GM03348 (cell line): Measurements from ENCODE around the gene SLC6A12.
"Not testable (repeated sequence)": the region's sequence is repeated elsewhere in the genome, so short reads cannot be mapped to it uniquely, and the experiment has no call there.

Experiments used
- DNase-seq: peaks from one replicate; pipeline ENCODE4 v3.0.0; 2012; ENCODE audit warnings: low spot score

The SLC6A12 gene

DNA sequence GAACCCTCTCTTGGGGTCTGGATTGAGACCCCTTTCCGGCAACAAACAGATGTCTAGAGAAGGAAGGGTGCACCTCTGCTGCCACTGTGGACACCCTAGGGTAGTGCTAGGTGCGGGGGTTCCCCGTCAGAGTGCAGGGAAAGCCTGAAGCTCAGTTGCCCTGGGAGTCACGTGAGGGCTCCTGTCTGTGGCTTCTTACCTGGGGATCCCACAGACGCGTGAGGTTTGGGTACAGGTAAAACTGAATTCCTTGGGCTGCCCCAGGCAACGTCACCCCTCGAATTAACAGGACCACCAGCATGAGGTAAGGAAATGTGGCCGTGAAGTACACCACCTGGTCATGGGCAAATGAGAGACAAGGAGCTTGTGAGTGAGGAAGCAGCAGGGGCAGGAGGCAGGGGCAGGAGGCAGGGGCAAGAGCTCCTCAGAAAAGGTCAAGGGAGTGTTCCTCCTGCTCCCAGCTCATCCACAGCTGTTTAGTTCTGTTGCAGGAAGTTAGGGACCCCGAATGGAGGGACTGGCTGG is 21.0 kb upstream of the SLC6A12 start:
- no peak for DNase-seq

GRCh38 chr12:234019-234418 is 20.1 kb upstream of the SLC6A12 start:
- DNase-seq, result no peak

DNA sequence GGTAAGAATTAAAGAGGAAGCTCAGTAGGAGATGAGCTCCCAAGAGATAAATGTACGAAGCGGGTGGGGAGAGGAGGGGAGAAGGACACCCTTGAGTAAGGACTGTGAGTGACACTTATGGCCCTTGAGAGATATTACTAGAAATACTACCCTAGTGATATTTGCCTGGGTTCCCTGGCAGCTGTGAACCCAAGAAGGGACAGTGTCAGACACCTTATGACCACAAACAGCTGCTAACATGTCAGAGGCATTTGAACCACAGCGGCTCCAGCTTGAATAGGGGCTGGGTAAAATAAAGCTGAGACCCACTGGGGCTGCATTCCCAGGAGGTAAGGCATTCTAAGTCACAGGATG is 19.6 kb upstream of the SLC6A12 start:
- no peak for DNase-seq

DNA sequence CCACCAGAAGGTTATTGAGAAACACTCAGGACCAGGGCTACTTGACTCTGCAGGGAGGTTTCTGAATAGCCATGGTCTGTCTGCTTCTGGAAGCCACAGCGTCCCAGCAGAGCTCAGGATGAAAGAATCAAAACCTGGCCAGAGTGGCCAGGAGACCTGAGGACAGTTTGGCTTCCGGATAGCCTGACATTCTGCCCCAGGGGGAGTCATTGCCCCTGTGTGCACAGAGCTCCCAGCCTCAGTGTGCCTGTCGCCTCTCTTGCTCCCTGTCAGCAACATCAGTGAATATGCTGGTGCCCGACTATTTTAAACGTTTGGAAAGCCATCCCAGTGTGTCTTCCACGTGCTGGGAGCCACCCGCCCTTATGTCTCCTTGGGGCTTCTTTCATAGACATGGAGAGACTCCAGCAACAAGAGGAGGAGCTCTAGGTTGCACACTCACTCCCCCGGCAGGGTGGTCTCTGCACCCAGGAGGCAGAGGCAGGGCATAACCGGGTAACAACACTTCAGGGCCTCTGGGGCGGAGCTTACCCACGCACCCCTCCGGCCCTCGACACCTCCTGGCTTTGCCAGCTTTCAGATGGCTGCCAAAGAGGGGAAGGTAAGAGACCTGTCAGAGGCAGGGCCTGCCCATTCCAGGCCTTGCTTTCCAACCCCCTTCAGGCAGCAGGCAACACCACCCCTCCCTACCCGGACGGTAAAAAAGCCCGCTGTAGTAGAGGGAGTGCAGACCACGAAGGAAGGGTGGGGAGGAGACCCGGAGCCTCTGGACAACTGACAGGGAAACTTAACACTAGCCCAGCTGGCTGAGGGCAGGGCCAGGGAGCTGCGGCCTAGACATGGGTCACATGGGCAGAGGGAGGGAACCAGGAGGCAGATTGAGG is 19.0 kb upstream of the SLC6A12 start:
- no peak for DNase-seq

DNA sequence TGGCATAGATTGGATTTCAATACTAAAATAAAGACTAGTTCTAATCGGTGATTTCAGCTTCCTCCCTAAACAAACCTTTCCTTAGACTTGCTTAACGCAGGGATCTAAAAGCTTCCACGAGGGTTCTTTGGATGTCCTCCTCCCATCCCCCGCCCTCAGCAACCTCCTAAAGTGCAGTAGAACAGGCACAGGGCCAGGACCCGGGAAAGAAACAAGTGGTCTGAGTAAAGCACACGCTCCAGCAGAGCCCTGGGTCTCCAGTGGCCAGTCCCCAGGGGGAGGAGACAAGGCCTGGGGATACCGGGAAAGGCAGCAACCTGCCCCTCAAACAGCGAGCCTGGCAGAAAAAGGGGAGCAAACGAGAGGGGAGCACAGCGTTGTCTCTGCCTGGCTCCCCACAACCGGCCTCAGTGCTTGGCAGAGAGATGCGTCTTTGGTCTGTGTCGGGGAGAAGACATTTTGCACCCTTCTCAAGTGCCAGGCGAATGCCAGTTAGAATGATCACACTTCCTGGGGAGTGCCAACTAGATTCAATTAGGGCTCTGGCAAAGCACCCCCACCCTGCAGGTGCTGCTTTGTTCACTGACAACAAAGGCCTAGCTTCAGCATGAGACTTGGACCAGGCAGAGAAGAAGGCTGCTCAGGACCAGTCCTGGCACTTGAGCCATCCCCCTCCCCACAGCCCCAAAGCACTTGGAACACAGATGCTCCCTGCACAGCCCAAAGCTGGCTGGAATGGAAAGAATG is 17.1 kb upstream of the SLC6A12 start:
- no peak for DNase-seq

- no peak for DNase-seq
These were observed 15.7 kb upstream of the SLC6A12 start for GRCh38 chr12:229441-230191.

DNA sequence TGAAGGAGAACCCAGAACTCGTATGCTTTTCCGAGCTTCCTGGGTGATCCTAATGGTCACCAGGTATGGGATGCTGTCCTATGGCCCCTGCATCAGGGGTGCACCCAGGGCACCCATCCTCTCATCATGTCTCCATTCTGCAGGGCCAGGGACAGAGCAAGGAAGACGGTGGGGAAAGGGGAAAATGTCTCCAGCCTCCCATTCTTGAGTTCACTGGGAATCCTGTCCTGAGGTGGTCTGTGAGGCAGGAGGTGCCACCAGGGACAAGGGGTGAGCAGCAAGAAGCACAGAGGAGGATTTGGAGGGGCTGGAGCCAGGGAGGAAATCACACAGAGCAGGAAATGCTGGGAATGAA is 14.9 kb upstream of the SLC6A12 start:
- no peak for DNase-seq

GRCh38 chr12:227923-228845 is 14.2 kb upstream of the SLC6A12 start:
- no peak for DNase-seq

- DNase-seq, result no peak
These were observed 13.4 kb upstream of the SLC6A12 start for GRCh38 chr12:227286-227915.

- no peak for DNase-seq
These were observed 12.4 kb upstream of the SLC6A12 start for GRCh38 chr12:226401-226800.

- no peak for DNase-seq
These were observed 11.1 kb upstream of the SLC6A12 start for GRCh38 chr12:225012-225411.

GRCh38 chr12:224330-224729 is 10.4 kb upstream of the SLC6A12 start:
- no peak for DNase-seq

- no peak for DNase-seq
These were observed 9.9 kb upstream of the SLC6A12 start for GRCh38 chr12:223841-224240.

GRCh38 chr12:221736-222135 is 7.8 kb upstream of the SLC6A12 start:
- no peak for DNase-seq

DNA sequence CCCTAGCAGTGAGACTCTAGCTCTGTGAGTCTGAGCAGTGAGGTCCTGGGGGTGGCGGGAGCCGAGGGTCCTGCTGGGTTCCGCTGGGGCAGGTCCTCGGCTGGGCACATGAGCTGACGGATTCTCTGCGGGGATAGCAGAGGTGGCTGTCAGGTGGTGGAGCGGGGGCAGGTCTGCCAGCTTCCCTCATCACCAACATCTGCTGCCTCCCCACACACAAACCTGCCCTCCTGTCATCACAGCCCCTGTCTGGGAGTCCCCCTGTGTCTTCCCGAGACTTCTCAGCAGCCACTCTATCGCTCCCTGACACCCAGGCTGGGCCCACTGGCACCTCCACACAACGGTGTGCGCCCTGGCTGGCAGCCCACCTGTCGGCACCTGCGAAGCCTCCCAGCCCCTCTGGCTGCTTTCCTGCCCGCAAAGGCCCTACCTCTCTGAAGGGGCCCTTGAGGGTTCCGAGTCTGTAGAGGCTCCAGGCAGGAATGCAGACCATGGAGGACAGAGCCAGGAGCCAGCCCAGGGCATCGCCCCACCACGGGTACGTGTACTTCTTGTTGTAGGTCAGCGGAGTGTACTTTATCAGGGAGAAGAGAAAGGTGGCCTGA is 7.1 kb upstream of the SLC6A12 start:
- no peak for DNase-seq

GRCh38 chr12:220491-220890 is 6.5 kb upstream of the SLC6A12 start:
- no peak for DNase-seq

- DNase-seq, result peak; percentile 62
These were observed 6.0 kb upstream of the SLC6A12 start for GRCh38 chr12:219891-220352.

DNA sequence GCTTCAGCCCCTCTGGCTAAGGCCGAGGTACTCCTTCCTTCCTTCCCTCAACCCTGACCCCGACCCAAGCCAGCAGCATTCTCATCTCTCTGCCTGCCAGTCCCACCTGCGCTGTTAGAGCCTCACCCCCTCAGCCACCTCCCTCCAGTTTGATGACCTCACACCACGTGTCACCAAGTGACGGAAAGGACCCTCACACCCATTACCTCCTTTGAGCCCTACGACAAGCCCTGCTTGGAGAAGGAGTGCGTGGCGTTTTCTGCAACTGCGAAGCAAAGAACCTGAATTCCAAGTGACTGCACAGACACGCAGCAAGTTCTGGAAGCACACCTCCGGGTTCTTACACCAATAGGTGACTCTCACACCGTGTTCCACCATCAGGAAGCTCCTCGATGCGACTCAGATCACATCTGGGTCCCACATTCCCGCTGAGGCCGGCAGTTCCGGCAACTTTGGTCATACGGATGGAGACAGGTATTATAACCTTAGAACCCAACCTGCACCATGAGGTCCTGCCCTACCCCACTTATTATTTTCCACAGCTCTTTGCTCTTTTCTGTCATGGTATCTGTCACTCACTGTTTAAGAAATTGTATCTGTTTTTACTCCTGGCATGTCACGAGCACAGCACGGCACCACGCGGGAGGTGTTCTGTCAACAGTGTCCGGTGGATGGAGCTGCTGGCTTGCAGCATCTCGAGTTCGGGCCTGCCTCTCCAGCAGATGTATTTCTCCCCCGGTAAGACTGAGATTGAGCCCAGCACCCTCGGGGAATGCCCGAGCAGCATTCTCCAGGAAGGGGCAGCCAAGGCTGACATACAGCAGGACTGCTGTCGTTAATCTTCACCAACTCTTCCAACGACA is 5.0 kb upstream of the SLC6A12 start:
- no peak for DNase-seq

DNA sequence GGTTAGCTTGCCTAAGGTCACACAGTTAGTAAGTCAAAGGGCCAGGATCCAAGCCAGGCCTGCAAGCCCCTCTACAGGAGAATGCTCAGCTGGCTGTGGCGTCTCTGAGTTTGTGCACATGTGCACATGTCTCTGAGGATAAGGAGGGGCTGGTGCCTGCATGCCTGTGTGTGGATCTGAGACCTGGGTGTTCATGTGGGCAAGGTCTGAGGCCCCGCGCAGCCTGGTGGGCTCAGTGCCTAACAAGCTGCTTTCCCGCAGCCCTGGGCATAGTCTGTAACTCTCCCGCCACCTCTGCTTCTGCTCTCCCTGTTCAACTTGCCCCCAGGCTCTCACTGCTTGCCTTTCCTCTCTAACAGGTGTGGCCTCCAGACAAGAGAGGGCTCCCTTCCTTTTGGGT is 4.3 kb upstream of the SLC6A12 start:
- DNase-seq, result no peak

DNA sequence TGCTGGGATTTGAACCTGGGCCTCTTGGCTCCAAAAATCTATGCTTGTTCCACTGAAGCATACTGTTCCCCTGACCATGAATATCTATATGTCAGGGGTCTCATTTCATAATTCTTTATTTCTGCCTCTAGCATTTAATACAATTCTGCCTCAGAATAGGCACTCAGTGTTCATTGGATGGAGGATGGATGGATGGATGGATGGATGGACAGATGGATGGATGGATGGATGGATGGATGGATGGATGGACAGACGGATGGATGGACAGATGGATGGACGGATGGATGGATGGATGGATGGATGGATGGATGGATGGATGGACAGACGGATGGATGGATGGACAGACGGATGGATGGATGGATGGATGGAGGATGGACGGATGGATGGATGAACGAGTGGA is 3.1 kb upstream of the SLC6A12 start:
- DNase-seq, result not testable (repeated sequence)
